Subcutaneous adipose tissue (tissue), 4 donors: ENCODE measurements around the gene KDR. TPM values are rescaled to one million over a fixed set of nuclear protein-coding genes. Genes with fewer than 3 reads are reported as not detected.

Experiments
- total RNA-seq, 4 donors: library from RNA; depleted of rRNA; stranded (reverse); fragments of >200 nt; gene quantifications; one replicate each; pipeline ENCODE4 v1.1.0, GENCODE V29; 2016
- TF ChIP-seq, protein P1 (sequence below): fragments of 450-650 bp; IDR thresholded peaks from one replicate; pipeline ENCODE4 v1.5.1; 2016; ENCODE audit warnings: low read depth, mild to moderate bottlenecking, control low read depth, antibody characterized with exemption, moderate library complexity

Gene KDR
- total RNA-seq, 4 donors from 2014 or later: 14.5 to 69.7 (median 27.6) TPM

GRCh38 chr4:55159851-55160250 lies 34.5 kb upstream of the KDR start:
- TF ChIP-seq, protein P1, sequence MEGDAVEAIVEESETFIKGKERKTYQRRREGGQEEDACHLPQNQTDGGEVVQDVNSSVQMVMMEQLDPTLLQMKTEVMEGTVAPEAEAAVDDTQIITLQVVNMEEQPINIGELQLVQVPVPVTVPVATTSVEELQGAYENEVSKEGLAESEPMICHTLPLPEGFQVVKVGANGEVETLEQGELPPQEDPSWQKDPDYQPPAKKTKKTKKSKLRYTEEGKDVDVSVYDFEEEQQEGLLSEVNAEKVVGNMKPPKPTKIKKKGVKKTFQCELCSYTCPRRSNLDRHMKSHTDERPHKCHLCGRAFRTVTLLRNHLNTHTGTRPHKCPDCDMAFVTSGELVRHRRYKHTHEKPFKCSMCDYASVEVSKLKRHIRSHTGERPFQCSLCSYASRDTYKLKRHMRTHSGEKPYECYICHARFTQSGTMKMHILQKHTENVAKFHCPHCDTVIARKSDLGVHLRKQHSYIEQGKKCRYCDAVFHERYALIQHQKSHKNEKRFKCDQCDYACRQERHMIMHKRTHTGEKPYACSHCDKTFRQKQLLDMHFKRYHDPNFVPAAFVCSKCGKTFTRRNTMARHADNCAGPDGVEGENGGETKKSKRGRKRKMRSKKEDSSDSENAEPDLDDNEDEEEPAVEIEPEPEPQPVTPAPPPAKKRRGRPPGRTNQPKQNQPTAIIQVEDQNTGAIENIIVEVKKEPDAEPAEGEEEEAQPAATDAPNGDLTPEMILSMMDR: no peak

GRCh38 chr4:55158957-55159356 lies 33.6 kb upstream of the KDR start:
- TF ChIP-seq, protein P1: no peak

- TF ChIP-seq, protein P1: no peak
These were observed 32.3 kb upstream of the KDR start for GRCh38 chr4:55157559-55158277.

DNA sequence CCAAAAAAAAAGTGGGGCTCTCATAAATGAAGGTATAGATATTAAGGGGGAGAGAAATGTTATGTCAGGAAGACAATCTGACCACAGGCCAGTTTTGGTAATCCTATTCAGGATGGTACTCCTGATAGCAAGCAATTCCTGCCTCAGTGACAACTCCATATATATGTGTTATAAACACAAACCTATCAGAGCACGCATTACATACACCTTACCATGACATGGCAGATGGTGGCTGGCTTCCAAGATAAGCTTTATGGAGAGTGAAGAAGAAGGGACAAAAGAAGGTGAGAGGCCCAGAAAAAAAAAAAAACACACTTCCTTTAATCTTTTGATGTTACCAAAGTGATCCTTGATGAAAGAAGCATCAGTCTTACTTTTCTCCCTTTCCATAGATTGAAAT lies 29.5 kb upstream of the KDR start:
- TF ChIP-seq, protein P1: no peak

- TF ChIP-seq, protein P1: no peak
These were observed 29.0 kb upstream of the KDR start for GRCh38 chr4:55154290-55154880.

- TF ChIP-seq, protein P1: no peak
These were observed 18.5 kb upstream of the KDR start for GRCh38 chr4:55143858-55144257.

DNA sequence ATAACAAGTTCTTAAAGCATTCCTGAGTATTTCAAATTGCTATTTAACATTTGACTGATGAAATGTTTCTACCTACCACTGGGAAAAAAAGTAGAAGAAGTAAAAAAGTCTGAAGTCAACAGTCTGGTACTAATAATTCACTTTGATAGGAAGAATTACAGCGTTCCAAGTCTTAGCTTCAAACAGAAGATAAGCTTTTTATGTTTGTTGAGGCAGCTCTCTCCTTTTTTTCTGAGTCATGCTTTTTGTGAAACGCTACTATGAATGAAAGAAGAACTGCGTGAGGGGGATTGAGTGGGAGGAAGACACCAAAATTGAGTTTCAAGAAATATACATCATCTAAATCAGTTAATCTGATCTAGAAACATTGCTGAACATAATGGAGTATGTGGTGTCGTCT lies 13.0 kb upstream of the KDR start:
- TF ChIP-seq, protein P1: no peak
